Thyroid gland (tissue), 4 donors: ENCODE results near the gene RPL7A. TPM values are rescaled to one million over a fixed set of nuclear protein-coding genes. Genes with fewer than 3 reads are reported as not detected.
"Not testable (repeated sequence)": the region's sequence is repeated elsewhere in the genome, so short reads cannot be mapped to it uniquely, and the experiment has no call there.

Experiments
- DNase-seq, 2 donors: peaks; one replicate each; pipeline ENCODE4 v3.0.0-alpha.2; 2019
- H3K27ac ChIP-seq, 3 donors: fragments of 200-600 bp; sonication (generic); 1 replicate in 2 of 3; 2 replicates in 1 of 3; pipeline ENCODE4 v1.5.1; 2016 to 2019; ENCODE audit warnings: mild to moderate bottlenecking in 1 of 3, moderate library complexity in 1 of 3
- H3K27me3 ChIP-seq: fragments of 200-600 bp; sonication (generic); one replicate; pipeline ENCODE4 v1.5.1; 2019
- H3K36me3 ChIP-seq, 2 donors: fragments of 200-600 bp; sonication (generic); one replicate each; pipeline ENCODE4 v1.5.1; 2016 to 2019
- H3K4me1 ChIP-seq, 2 donors: fragments of 200-600 bp; sonication (generic); one replicate each; pipeline ENCODE4 v1.5.1; 2017 to 2019
- H3K4me3 ChIP-seq, 3 donors: fragments of 200-600 bp; sonication (generic); replicated peaks in 1 of 3; 1 replicate in 2 of 3; 2 replicates in 1 of 3; pipeline ENCODE4 v1.5.1; 2016; ENCODE audit warnings: mild to moderate bottlenecking in 1 of 3
- H3K9me3 ChIP-seq: fragments of 200-600 bp; sonication (generic); one replicate; pipeline ENCODE4 v1.5.1; 2017
- CTCF ChIP-seq, 6 experiments: fragments of 200-600 bp in 3 of 6; fragments of 450-650 bp in 3 of 6; sonication (generic) in 3 of 6; IDR thresholded peaks; one replicate each; pipeline ENCODE4 v1.5.1; 2016 to 2019; ENCODE audit warnings: antibody characterized with exemption in 6 of 6, mild to moderate bottlenecking in 2 of 6, inconsistent platforms in 1 of 6, moderate library complexity in 1 of 6
- POLR2A ChIP-seq, 2 donors: fragments of 450-650 bp; IDR thresholded peaks; one replicate each; pipeline ENCODE4 v1.6.1; 2017; ENCODE audit warnings: antibody characterized with exemption in 2 of 2, mild to moderate bottlenecking in 2 of 2, moderate library complexity in 1 of 2
- WGBS, 2 donors: methylation state at CpG; one replicate each; pipeline ENCODE4 v1.1.5; 2017; 5-methylcytosine and 5-hydroxymethylcytosine counted together
- intact Hi-C: fragments of 100-400 bp; cut with DNase I; formaldehyde crosslinking; loops from one replicate; pipeline ENCODE4 v1.15.1; 2023
- total RNA-seq, 4 donors: library from RNA; depleted of rRNA; stranded (reverse); fragments of >200 nt; gene quantifications; one replicate each; pipeline ENCODE4 v1.2.3, GENCODE V29; 2016

Gene RPL7A
- total RNA-seq, 4 donors from 2014 or later: 1,394 to 2,407 (median 1,585) TPM

GRCh38 chr9:133329306-133330156 lies 18.5 kb upstream of the RPL7A start:
- 52 to 60% methylated on average over 21 of the region's 21 CpGs for WGBS, 2 donors
- Histone ChIP-seq H3K36me3 (peaks cover 39 to 40% of the 10 kb centered on the region in 2 donors), H3K4me1 (peaks cover 12 to 23% of the 10 kb centered on the region in 2 donors)
- DNase-seq: peak; percentile 75 to 77
- H3K4me3 ChIP-seq, H3K27ac ChIP-seq, H3K27me3 ChIP-seq, H3K9me3 ChIP-seq: not testable (repeated sequence)
- TF ChIP-seq CTCF (IDR thresholded peaks at IDR 0.05): peak; percentile 63 to 90 (median 78)
- intact Hi-C loops: loop anchor here (5.0 kb wide), 1 partner anchor 142 kb away; no protein-coding TSS in a partner anchor

DNA sequence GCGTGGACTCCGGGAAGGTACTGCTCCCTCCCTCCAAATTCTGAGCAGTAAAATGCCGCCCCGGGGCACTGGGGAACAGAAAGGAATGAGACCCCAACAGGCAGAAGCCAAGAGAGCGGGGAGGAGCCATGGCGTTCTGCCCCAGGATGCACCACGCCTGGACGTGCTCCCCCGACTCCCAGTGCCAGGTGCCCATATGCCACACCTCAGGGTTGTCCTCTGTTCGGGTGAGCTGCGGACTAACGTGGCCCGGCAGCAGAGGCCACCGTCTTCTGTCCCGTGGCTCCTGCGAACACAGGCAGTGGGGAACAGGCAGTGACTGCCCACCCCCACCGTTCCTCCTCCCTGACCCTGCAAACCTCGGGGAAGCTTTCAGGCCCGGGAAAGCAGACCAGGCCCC lies 16.8 kb upstream of the RPL7A start:
- TF ChIP-seq POLR2A (IDR thresholded peaks at IDR 0.05) (no peak), CTCF (IDR thresholded peaks at IDR 0.05) (no peak)
- H3K9me3 ChIP-seq: no peaks in the 10 kb centered on the region
- no peak overlapping the region for H3K4me3 ChIP-seq
- peaks cover 39 to 40% of the 10 kb centered on the region in 2 donors for H3K36me3 ChIP-seq
- DNase-seq: no peak
- WGBS, 2 donors: 90 to 94% methylated on average over 19 of the region's 19 CpGs
- no peak overlapping the region for H3K27ac ChIP-seq
- intact Hi-C loops: loop anchor here (5.0 kb wide), 1 partner anchor 144 kb away; no protein-coding TSS in a partner anchor
- H3K4me1 ChIP-seq: peaks cover 18 to 33% of the 10 kb centered on the region in 2 donors
- H3K27me3 ChIP-seq: no peaks in the 10 kb centered on the region

DNA sequence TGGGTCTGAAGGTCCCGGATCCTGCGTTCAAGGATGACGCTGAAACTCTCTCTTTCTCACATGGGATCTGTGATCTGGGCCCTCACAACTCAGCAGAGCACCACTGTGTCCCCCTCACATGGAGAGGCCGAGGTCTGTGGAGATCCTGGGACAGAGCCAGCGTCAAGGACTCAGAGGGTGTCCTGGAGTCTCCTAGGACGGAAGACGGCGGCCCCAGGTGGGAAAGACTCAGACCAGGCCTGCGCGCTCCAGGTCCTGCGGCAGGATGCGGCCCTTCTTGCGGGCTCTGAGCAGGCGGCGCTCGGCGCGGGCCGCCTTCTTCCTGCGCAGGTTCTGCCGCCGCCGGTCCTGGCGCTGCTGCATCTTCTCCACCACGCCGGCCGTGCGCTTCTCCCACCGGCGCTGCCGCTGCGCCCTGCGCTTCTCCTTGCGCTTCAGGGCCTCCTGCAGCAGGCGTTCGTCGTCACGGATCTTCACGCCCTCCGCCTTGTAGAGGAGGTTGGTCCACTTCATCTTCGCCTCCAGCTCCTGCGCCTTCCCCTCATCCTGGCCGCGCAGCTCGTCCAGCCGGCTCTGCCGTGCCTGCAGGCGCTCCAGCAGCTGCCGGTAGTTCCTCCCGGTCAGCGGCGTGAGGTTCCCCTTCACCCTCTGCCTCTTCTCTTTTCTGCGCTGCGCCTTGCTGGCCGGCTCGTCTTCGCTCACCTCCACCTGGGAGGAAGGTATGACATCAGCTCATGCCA lies 16.2 kb upstream of the RPL7A start:
- Histone ChIP-seq H3K9me3 (no peaks in the 10 kb centered on the region), H3K4me1 (peaks cover 16 to 38% of the 10 kb centered on the region in 2 donors), H3K4me3 (no peak overlapping the region), H3K36me3 (peaks cover 39 to 40% of the 10 kb centered on the region in 2 donors), H3K27me3 (no peaks in the 10 kb centered on the region), H3K27ac (no peak overlapping the region)
- TF ChIP-seq POLR2A (IDR thresholded peaks at IDR 0.05) (no peak), CTCF (IDR thresholded peaks at IDR 0.05) (no peak)
- intact Hi-C loops: loop anchor here (5.0 kb wide), 1 partner anchor 145 kb away; no protein-coding TSS in a partner anchor
- DNase-seq: no peak
- 97 to 98% methylated on average over 57 of the region's 57 CpGs for WGBS, 2 donors

DNA sequence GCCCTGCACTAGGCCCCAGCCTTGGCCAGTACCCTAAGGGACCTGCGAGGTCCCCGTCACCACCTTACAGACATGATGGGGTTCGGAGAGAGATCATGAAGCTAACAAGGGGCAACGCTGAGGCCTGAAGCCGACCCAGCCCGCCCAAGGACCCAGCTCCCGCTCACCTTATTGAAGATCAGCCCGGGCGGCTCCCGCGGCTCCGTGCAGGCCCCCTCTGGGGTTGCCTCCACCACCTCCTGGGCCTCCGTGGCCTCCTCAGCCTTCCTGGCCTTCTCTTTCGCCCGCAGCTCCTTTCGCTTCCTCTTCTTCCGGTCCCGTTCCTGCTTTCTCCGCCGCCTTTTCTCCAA lies 15.7 kb upstream of the RPL7A start:
- 85 to 91% methylated on average over 20 of the region's 20 CpGs for WGBS, 2 donors
- TF ChIP-seq POLR2A (IDR thresholded peaks at IDR 0.05) (no peak), CTCF (IDR thresholded peaks at IDR 0.05) (no peak)
- Histone ChIP-seq H3K4me3 (no peak overlapping the region), H3K27me3 (no peaks in the 10 kb centered on the region), H3K27ac (no peak overlapping the region), H3K9me3 (no peaks in the 10 kb centered on the region), H3K36me3 (peaks cover 39 to 40% of the 10 kb centered on the region in 2 donors), H3K4me1 (peaks cover 16 to 34% of the 10 kb centered on the region in 2 donors)
- DNase-seq: no peak
- intact Hi-C loops: loop anchor here (5.0 kb wide), 1 partner anchor 145 kb away; no protein-coding TSS in a partner anchor
